ENCODE results near the gene S100A11. TPM values are rescaled to one million over a fixed set of nuclear protein-coding genes. Genes with fewer than 3 reads are reported as not detected.

The S100A11 gene
- total RNA-seq, 1 donor from 2014 or later: 142 TPM

GRCh38 chr1:151993084-151993733 lies 43.6 kb downstream of the S100A11 start:
- Mint-ChIP-seq H3K36me3 (ENCODE audit: insufficient read depth) (no peaks in the 10 kb centered on the region), H3K27me3 (peaks cover 2% of the 10 kb centered on the region), H3K4me1 (ENCODE audit: low read depth) (peaks cover 53% of the 10 kb centered on the region), H3K27ac (peak overlapping the region; percentile 97), H3K4me3 (ENCODE audit: low read depth) (peak overlapping the region; percentile 93), H3K9me3 (ENCODE audit: low read depth) (no peaks in the 10 kb centered on the region)
- no peak for DNase-seq (ENCODE audit: low spot score, unreplicated experiment)
- no peak for TF ChIP-seq CTCF (IDR thresholded peaks at IDR 0.05; ENCODE audit: unreplicated experiment)

- Mint-ChIP-seq H3K9me3 (ENCODE audit: low read depth) (no peaks in the 10 kb centered on the region), H3K4me1 (ENCODE audit: low read depth) (peaks cover 58% of the 10 kb centered on the region), H3K27ac (peak overlapping the region; percentile 97), H3K27me3 (peaks cover 2% of the 10 kb centered on the region), H3K4me3 (ENCODE audit: low read depth) (peak overlapping the region; percentile 93), H3K36me3 (ENCODE audit: insufficient read depth) (no peaks in the 10 kb centered on the region)
- no peak for DNase-seq (ENCODE audit: low spot score, unreplicated experiment)
- TF ChIP-seq CTCF (IDR thresholded peaks at IDR 0.05; ENCODE audit: unreplicated experiment): no peak
Observed at GRCh38 chr1:151992303-151993083, 44.3 kb downstream of the S100A11 start.

- no peak for TF ChIP-seq CTCF (IDR thresholded peaks at IDR 0.05; ENCODE audit: unreplicated experiment)
- H3K9me3 Mint-ChIP-seq (ENCODE audit: low read depth): no peaks in the 10 kb centered on the region
- peaks cover 2% of the 10 kb centered on the region for H3K27me3 Mint-ChIP-seq
- no peak for DNase-seq (ENCODE audit: low spot score, unreplicated experiment)
- peak overlapping the region; percentile 93 for H3K4me3 Mint-ChIP-seq (ENCODE audit: low read depth)
- peak overlapping the region; percentile 97 for H3K27ac Mint-ChIP-seq
- H3K4me1 Mint-ChIP-seq (ENCODE audit: low read depth): peaks cover 58% of the 10 kb centered on the region
- H3K36me3 Mint-ChIP-seq (ENCODE audit: insufficient read depth): no peaks in the 10 kb centered on the region
Observed at GRCh38 chr1:151991663-151992302, 45.0 kb downstream of the S100A11 start.

DNA sequence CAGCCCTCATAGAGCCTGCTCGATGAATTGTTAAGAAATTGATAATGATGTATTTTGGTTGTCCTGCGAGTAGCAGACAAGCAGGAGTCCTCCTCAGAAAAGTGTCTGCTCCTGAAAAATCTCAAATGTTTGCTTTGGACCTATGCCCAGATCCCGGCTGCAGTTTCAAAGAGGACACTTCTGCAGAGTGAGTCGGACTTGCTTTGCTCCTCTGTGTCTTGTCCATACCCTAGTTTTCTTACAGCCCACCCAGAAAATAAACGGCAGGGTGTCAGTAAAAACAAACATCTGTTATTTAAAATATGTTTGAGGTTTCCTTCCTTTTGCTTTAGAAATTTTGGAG lies 46.0 kb downstream of the S100A11 start:
- no peak for DNase-seq (ENCODE audit: low spot score, unreplicated experiment)
- H3K4me1 Mint-ChIP-seq (ENCODE audit: low read depth): peaks cover 59% of the 10 kb centered on the region
- H3K27ac Mint-ChIP-seq: peak overlapping the region; percentile 23
- peaks cover 4% of the 10 kb centered on the region for H3K36me3 Mint-ChIP-seq (ENCODE audit: insufficient read depth)
- H3K4me3 Mint-ChIP-seq (ENCODE audit: low read depth): peak overlapping the region; percentile 93
- TF ChIP-seq CTCF (IDR thresholded peaks at IDR 0.05; ENCODE audit: unreplicated experiment): no peak
- H3K27me3 Mint-ChIP-seq: peaks cover 2% of the 10 kb centered on the region
- no peaks in the 10 kb centered on the region for H3K9me3 Mint-ChIP-seq (ENCODE audit: low read depth)

- no peak for DNase-seq (ENCODE audit: low spot score, unreplicated experiment)
- peaks cover 2% of the 10 kb centered on the region for H3K27me3 Mint-ChIP-seq
- peaks cover 58% of the 10 kb centered on the region for H3K4me1 Mint-ChIP-seq (ENCODE audit: low read depth)
- H3K27ac Mint-ChIP-seq: peak overlapping the region; percentile 23
- H3K9me3 Mint-ChIP-seq (ENCODE audit: low read depth): no peaks in the 10 kb centered on the region
- no peak for TF ChIP-seq CTCF (IDR thresholded peaks at IDR 0.05; ENCODE audit: unreplicated experiment)
- H3K36me3 Mint-ChIP-seq (ENCODE audit: insufficient read depth): peaks cover 8% of the 10 kb centered on the region
- H3K4me3 Mint-ChIP-seq (ENCODE audit: low read depth): peak overlapping the region; percentile 93
Observed at GRCh38 chr1:151990058-151990855, 46.5 kb downstream of the S100A11 start.
